Central memory CD8-positive, alpha-beta T cell (primary cell): ENCODE measurements around the gene SFXN3.

Experiments
- ATAC-seq: fragments of 150-1000 bp; cut with Tn5 transposase; replicated peaks from 2 replicates; pipeline ENCODE4 v1.10.0; 2022; ENCODE audit warnings: mild to moderate bottlenecking, moderate FRiP score, moderate number of reproducible peaks; ENCODE audit not compliant: poor library complexity, severe bottlenecking; ENCODE audit errors: extremely low read depth
- DNase-seq, 2 donors: peaks; one replicate each; pipeline ENCODE4 v3.0.0; 2021; ENCODE audit warnings: low spot score in 2 of 2
- H3K27ac Mint-ChIP-seq: one replicate; pipeline ENCODE4 v1.8.0; 2022; ENCODE audit warnings: low read depth, mild to moderate bottlenecking, moderate library complexity, mixed read lengths
- H3K27me3 Mint-ChIP-seq: one replicate; pipeline ENCODE4 v1.8.0; 2022; ENCODE audit warnings: mixed read lengths
- H3K36me3 Mint-ChIP-seq: one replicate; pipeline ENCODE4 v1.8.0; 2022; ENCODE audit warnings: mild to moderate bottlenecking, moderate library complexity, mixed read lengths; ENCODE audit not compliant: insufficient read depth
- H3K4me1 Mint-ChIP-seq: one replicate; pipeline ENCODE4 v1.8.0; 2022; ENCODE audit warnings: mixed read lengths
- H3K4me3 Mint-ChIP-seq: one replicate; pipeline ENCODE4 v1.8.0; 2022; ENCODE audit warnings: mild to moderate bottlenecking, moderate library complexity, mixed read lengths
- H3K9me3 Mint-ChIP-seq: one replicate; pipeline ENCODE4 v1.8.0; 2022; ENCODE audit warnings: mixed read lengths

SFXN3 gene

DNA sequence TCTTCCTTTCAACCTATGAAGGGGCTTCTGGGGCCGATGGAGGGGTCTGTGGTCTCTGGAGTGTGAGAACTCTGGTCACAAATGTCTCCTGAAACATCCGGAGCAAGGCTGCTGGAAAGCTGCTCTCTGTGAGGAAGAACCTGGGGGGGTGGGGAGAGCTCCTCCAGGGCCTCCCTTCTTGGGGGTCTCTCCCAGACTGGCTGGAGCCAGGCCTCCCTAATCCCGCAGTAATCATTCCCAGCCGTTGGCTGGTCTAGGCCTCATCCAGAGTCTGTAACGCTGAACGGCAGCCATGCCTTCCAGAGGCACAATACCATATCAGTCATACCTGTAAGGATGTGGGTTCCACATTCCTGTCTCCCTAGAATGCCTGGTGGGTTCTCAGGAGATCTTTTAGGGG, 35.9 kb upstream of the SFXN3 start:
- no peak overlapping the region for H3K27ac Mint-ChIP-seq
- H3K27me3 Mint-ChIP-seq = no peaks in the 10 kb centered on the region
- H3K9me3 Mint-ChIP-seq = no peaks in the 10 kb centered on the region
- peaks cover 24% of the 10 kb centered on the region for H3K4me1 Mint-ChIP-seq
- H3K4me3 Mint-ChIP-seq = peak overlapping the region; percentile 82
- ATAC-seq (no peak), DNase-seq (no peak)
- peaks cover 19% of the 10 kb centered on the region for H3K36me3 Mint-ChIP-seq

GRCh38 chr10:100996678-100997359, 34.2 kb upstream of the SFXN3 start:
- no peaks in the 10 kb centered on the region for H3K9me3 Mint-ChIP-seq
- no peaks in the 10 kb centered on the region for H3K27me3 Mint-ChIP-seq
- peak overlapping the region; percentile 64 for H3K27ac Mint-ChIP-seq
- DNase-seq (peak in 1 of 2 donors; percentile 32), ATAC-seq (peak; percentile 33)
- peaks cover 25% of the 10 kb centered on the region for H3K4me1 Mint-ChIP-seq
- peak overlapping the region; percentile 82 for H3K4me3 Mint-ChIP-seq
- peaks cover 20% of the 10 kb centered on the region for H3K36me3 Mint-ChIP-seq

GRCh38 chr10:100997360-100998182, 33.5 kb upstream of the SFXN3 start:
- peak; percentile 48 to 66 for DNase-seq
- H3K36me3 Mint-ChIP-seq = peaks cover 20% of the 10 kb centered on the region

DNA sequence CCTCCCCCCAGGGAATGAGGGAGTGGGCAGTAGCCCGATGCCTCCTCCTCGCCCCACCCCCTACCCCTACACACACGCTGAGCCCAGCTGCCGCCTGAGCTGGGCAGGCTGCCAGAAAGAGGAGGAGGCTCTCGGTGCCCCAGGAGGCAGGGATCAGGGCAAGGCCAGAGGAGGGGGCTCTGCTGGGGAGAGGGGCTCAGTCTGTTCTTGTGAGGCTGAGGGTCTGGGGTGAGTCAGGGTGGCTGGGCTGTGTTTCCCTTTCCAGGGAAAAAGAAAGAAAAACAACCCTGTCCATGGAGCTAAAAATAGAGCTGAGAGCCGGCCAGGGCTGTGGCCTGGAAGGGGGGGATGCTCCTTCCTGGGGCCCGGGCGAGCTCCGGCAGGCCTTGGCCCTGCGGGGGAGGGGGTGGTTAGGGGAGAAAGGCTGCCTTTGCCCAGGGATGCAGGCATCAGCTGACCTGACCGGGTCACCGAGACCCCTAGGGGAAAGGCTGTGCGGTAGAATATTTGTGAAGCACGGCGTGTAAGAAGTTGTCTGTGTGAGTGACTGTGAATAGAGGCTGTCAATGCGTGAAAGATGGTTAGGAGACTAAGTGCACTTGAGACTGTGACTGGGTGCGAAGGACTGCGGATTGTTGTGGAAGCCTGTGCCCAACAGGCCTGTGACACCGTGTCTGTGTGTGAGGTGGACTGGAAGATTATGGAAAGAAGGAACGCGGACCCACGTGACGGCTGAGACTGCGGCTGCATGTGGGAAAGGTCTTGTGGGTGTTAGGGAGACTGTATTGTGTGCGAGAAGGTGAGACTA, 32.6 kb upstream of the SFXN3 start:
- DNase-seq = peak; percentile 34 to 42
- H3K27ac Mint-ChIP-seq = peak overlapping the region; percentile 72
- no peaks in the 10 kb centered on the region for H3K9me3 Mint-ChIP-seq
- no peaks in the 10 kb centered on the region for H3K27me3 Mint-ChIP-seq
- H3K4me3 Mint-ChIP-seq = peak overlapping the region; percentile 82
- H3K4me1 Mint-ChIP-seq = peaks cover 25% of the 10 kb centered on the region
- H3K36me3 Mint-ChIP-seq = peaks cover 15% of the 10 kb centered on the region
- peak; percentile 35 for ATAC-seq

More at GRCh38 chr10:100997360-100998182, 33.5 kb upstream of the SFXN3 start:
- H3K27me3 Mint-ChIP-seq = no peaks in the 10 kb centered on the region
- no peaks in the 10 kb centered on the region for H3K9me3 Mint-ChIP-seq
- H3K4me3 Mint-ChIP-seq = peak overlapping the region; percentile 82
- peak; percentile 53 for ATAC-seq
- H3K4me1 Mint-ChIP-seq = peaks cover 25% of the 10 kb centered on the region
- peak overlapping the region; percentile 72 for H3K27ac Mint-ChIP-seq

DNA sequence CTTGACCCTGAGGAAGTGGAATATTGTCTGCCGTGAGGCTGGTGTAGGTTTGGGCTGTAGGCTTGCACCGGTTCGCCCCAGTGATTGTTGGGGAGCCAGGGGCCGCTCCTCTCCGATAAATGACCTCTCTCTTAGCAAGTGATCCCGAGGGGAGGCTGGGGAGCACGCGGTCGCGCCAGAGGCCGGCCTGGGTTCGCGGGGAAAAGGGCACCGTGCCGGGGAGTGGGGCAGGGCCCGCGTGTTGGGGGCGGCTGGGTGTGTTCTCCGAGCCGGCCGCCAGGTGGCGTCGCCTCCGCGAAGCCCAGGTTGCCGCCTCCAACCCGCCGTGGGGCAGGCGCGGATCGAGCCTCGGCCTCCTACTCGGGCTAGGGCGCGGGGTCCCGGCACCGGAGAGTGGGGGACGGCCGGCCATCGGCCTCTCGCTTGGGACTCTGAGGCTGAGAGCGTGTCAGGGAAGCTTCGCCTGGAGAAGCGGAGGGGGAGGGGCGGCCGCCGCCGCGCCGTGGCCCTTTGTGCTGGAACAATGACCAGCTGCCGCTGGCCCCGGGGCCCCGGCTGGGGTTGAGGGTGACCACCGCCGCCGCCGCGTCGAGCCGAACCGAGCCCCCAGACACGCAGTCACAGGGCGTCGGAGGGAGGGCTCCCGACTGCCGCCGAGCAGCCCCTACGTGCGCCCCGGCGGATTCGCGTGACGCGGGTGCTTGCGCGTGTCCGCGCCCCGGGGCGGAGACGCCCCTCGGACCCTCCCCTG, 31.9 kb upstream of the SFXN3 start:
- peak; percentile 61 to 73 for DNase-seq

GRCh38 chr10:100999742-101000126, 31.3 kb upstream of the SFXN3 start, which contains the start of gene LZTS2:
TSS of gene LZTS2 (plus strand) at chr10:100999808. CDS start at chr10:101002539, 2,731 bp downstream.
- Mint-ChIP-seq H3K4me3 (peak within 1 kb of the TSS; percentile 82), H3K9me3 (no peaks in the 10 kb centered on the region), H3K4me1 (peaks cover 25% of the 10 kb centered on the region), H3K27ac (peak within 1 kb of the TSS; percentile 72), H3K36me3 (peaks cover 12% of the 10 kb centered on the region), H3K27me3 (no peaks in the 10 kb centered on the region)
- DNase-seq (no peak), ATAC-seq (no peak)

More for the DNA sequence above, 31.9 kb upstream of the SFXN3 start:
- Mint-ChIP-seq H3K36me3 (peaks cover 13% of the 10 kb centered on the region), H3K4me3 (peak overlapping the region; percentile 82), H3K9me3 (no peaks in the 10 kb centered on the region), H3K27ac (peak overlapping the region; percentile 72), H3K27me3 (no peaks in the 10 kb centered on the region), H3K4me1 (peaks cover 25% of the 10 kb centered on the region)
- ATAC-seq = peak; percentile 63

- H3K27me3 Mint-ChIP-seq = no peaks in the 10 kb centered on the region
- H3K4me1 Mint-ChIP-seq = peaks cover 25% of the 10 kb centered on the region
- peak overlapping the region; percentile 67 for H3K4me3 Mint-ChIP-seq
- ATAC-seq = no peak
- H3K9me3 Mint-ChIP-seq = no peaks in the 10 kb centered on the region
- H3K36me3 Mint-ChIP-seq = peaks cover 12% of the 10 kb centered on the region
- H3K27ac Mint-ChIP-seq = no peak overlapping the region
- no peak for DNase-seq
Observed at GRCh38 chr10:101000127-101000914, 30.7 kb upstream of the SFXN3 start.

DNA sequence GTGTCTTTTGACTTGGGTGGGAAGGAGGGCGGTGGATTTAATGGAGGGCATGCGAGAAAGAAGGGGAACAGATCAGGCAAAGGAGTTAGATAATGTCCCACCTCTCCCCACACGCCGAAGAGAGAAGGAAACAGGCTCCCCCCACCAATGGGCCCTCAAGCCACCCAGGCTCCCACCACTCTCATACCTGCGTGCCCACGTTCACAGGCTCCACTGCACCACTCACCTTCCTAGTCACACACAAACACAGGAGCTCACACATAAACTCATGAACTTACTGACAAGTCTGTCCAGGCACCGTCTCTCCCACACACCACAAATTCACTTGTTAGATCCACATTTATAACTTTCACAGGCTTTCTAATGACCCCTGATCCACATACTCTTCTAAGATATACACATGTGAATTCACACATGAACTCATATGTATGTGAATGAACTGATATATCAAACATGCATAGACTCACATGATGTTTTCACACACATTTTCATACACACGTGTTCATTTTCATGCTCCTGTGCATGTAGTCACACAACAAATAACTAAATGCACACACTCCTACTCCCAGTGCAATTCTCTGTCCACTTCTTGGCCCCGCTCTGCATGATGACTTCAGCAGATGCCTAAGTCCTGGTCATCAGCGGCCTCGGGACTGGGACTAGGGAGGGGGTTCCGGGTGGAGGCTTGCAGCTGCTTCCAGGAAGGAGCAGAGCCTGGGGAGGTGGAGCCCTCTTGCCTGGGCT, 29.9 kb upstream of the SFXN3 start:
- Mint-ChIP-seq H3K4me3 (peak overlapping the region; percentile 67), H3K9me3 (no peaks in the 10 kb centered on the region), H3K4me1 (peaks cover 25% of the 10 kb centered on the region), H3K27me3 (no peaks in the 10 kb centered on the region), H3K27ac (no peak overlapping the region), H3K36me3 (peaks cover 12% of the 10 kb centered on the region)
- no peak for ATAC-seq
- DNase-seq = no peak

- Mint-ChIP-seq H3K4me3 (no peak overlapping the region), H3K27me3 (no peaks in the 10 kb centered on the region), H3K9me3 (no peaks in the 10 kb centered on the region), H3K4me1 (peaks cover 19% of the 10 kb centered on the region), H3K27ac (no peak overlapping the region), H3K36me3 (peaks cover 9% of the 10 kb centered on the region)
- DNase-seq (no peak), ATAC-seq (no peak)
Observed at GRCh38 chr10:101001659-101002035, 29.4 kb upstream of the SFXN3 start.

DNA sequence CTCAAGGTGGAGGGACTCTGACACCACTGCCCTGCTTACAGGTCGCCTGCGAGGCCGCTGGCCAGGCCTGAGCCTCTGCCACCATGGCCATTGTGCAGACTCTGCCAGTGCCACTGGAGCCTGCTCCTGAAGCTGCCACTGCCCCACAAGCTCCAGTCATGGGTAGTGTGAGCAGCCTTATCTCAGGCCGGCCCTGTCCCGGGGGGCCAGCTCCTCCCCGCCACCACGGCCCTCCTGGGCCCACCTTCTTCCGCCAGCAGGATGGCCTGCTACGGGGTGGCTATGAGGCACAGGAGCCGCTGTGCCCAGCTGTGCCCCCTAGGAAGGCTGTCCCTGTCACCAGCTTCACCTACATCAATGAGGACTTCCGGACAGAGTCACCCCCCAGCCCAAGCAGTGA, 28.6 kb upstream of the SFXN3 start:
- no peak for DNase-seq
- H3K4me1 Mint-ChIP-seq = peaks cover 19% of the 10 kb centered on the region
- no peak for ATAC-seq
- H3K36me3 Mint-ChIP-seq = peaks cover 9% of the 10 kb centered on the region
- no peak overlapping the region for H3K4me3 Mint-ChIP-seq
- H3K27me3 Mint-ChIP-seq = no peaks in the 10 kb centered on the region
- H3K27ac Mint-ChIP-seq = no peak overlapping the region
- H3K9me3 Mint-ChIP-seq = no peaks in the 10 kb centered on the region
